Measurements from ENCODE around the gene CBFA2T3.

CBFA2T3 gene

GRCh38 chr16:88977018-88977811 lies at the start of gene CBFA2T3:
TSS of gene CBFA2T3 (minus strand) at chr16:88977207. CDS start at chr16:88976807, 400 bp downstream.
- no peak within 1 kb of the TSS for H3K27ac ChIP-seq
- no peak for TF ChIP-seq CTCF (conservative IDR thresholded peaks at IDR 0.05)
- TF ChIP-seq ZFX (IDR thresholded peaks at IDR 0.05), result no peak

GRCh38 chr16:89026121-89026612 lies 49.2 kb upstream of the CBFA2T3 start:
- TF ChIP-seq CTCF (conservative IDR thresholded peaks at IDR 0.05) (no peak), ZFX (IDR thresholded peaks at IDR 0.05) (no peak)
- no peak overlapping the region for H3K27ac ChIP-seq

GRCh38 chr16:89025636-89026035 lies 48.6 kb upstream of the CBFA2T3 start:
- TF ChIP-seq ZFX (IDR thresholded peaks at IDR 0.05) (no peak), CTCF (conservative IDR thresholded peaks at IDR 0.05) (no peak)
- H3K27ac ChIP-seq, result no peak overlapping the region

- H3K27ac ChIP-seq, result no peak overlapping the region
- no peak for TF ChIP-seq ZFX (IDR thresholded peaks at IDR 0.05)
- no peak for TF ChIP-seq CTCF (conservative IDR thresholded peaks at IDR 0.05)
These were observed 47.6 kb upstream of the CBFA2T3 start for GRCh38 chr16:89024546-89025060.

- H3K27ac ChIP-seq, result no peak overlapping the region
- TF ChIP-seq ZFX (IDR thresholded peaks at IDR 0.05), result no peak
- no peak for TF ChIP-seq CTCF (conservative IDR thresholded peaks at IDR 0.05)
These were observed 46.9 kb upstream of the CBFA2T3 start for GRCh38 chr16:89023621-89024511.

GRCh38 chr16:89023151-89023551 lies 46.1 kb upstream of the CBFA2T3 start:
- no peak overlapping the region for H3K27ac ChIP-seq

More at GRCh38 chr16:89023151-89023551, 46.1 kb upstream of the CBFA2T3 start:
- TF ChIP-seq ZFX (IDR thresholded peaks at IDR 0.05) (no peak), CTCF (conservative IDR thresholded peaks at IDR 0.05) (no peak)
